NK-92 (cell line): ENCODE data around the gene NCBP3.
"Not testable (repeated sequence)": the region's sequence is repeated elsewhere in the genome, so short reads cannot be mapped to it uniquely, and the experiment has no call there.

Experiments used
- DNase-seq: peaks from one replicate; lab custom pipeline; 2025; ENCODE audit not compliant: unreplicated experiment; lab: John Stamatoyannopoulos, UW

NCBP3 gene

DNA sequence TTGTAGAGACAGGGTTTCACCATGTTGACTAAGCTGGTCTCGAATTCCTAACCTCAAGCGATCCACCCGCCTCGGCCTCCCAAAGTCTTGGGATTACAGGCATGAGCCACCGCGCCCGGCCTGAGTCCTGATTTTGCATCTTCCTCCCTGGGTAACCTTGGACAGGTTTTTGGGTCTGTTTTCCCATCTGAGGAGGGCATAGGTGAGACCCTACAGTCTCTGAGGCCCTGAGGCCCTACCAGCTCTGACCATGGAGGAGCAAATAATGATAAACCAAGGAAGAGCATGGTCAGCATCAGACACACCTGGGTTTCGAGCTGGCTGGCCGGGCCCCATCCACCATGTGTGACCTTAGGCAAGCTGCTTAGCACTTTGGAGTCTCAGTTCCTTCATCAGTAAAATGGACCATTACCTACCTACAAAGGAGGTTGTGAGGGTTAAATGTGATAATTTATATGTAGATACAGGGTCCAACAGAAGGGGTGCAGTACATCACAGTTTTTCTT lies 1.2 kb upstream of the NCBP3 start:
- no peak for DNase-seq

DNA sequence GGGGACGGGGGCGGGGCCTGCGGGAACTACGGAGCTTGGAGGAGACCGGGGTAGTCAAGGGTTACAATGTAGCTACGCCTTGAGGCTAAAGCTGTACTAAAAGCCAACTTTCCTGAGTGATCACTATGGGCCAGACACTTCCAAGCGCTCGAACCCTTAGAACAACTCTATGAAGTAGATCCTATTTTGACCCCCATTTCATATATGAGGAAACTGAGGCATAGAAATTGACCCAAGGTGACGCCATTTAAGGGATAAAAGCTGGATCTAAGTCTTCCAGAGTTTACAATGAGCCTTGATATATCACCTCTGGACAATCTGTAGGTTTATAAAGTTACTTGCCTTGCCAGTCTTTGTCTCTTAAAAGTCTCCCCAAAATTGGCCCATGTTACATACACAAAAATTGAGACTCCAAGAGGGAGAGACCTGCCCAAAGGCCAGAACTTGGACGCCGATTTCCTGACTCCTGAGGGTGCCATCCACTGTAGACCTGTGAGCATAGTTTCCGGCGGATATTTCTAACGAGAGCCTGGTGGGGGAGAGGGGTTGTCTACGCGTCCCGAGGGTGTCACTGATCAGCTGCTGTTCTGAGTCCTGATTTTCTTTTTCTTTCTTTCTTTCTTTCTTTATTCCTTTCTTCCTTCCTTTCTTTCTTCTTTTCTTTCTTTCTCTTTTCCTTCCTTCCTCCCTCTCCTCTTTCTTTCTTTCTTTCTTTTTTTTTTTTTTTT lies 555 bp upstream of the NCBP3 start:
- DNase-seq, result no peak

DNA sequence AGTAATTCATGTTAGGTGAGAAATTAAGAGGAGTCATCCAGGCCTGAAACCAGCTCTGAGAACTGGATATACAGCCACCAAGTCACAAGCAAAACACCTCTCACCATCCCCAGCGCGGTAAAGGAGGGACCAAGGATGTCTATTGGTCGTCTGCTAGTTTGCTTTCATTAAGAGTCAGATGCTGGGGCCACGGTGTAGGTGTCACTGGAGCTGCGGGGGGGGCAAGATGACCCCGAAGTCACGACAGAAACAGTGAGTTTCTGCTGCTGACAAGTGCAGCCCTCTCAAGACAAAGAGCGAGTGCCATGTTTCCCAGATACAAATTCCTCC lies 790 bp downstream of the NCBP3 start:
- DNase-seq, result no peak

- not testable (repeated sequence) for DNase-seq
Measured at GRCh38 chr17:3844556-3844955, 1.5 kb downstream of the NCBP3 start.

DNA sequence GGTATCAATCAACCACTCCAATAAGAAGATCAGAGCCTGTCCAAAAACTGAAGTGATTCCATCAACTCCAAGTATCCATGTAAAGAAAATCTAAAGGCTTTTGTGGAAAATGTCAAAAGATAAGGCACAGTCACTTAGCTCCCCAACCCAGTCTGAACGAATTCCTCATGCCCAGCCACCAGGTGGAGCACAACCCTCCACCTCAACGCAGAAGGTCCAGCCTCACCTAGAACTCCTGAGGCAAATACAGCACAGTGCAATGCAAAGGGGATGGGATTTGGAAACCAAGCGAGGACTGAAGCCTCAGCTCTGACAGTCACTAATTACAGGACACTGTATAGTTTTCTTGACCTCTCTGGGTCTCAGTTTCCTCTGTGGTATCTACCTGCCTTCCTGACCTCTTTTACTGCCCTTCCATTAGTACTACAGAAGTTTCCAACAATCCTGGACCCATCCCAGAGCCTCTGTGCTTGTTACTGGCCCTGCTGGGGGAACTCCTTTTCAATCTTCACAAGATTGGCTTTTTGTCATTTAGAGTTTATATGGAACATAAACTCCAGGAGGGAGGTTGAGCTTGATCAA lies 2.0 kb downstream of the NCBP3 start:
- DNase-seq, result no peak

DNA sequence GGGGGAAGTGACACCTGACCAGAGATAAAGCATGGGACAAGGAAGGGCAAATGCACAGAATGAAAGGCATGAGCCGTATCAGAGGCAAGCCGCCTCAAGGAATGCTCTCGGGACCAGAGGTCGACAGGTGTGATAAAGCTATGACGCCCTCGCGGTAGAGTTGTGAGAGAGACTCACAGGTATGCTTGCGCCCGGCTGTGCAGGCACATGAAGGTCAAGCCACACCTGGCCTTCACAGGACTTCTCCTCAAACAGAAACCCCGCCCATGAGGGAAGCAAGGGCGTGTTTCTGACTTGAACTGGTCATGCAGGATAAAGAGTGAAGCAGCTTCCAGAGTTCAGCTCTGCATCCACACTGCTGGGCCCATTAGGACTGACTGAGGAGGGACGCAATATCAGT lies 7.8 kb downstream of the NCBP3 start:
- DNase-seq, result no peak

GRCh38 chr17:3836551-3836950 lies 9.5 kb downstream of the NCBP3 start:
- DNase-seq, result no peak

- DNase-seq, result no peak
Measured at GRCh38 chr17:3835410-3836229, 10.4 kb downstream of the NCBP3 start.

DNA sequence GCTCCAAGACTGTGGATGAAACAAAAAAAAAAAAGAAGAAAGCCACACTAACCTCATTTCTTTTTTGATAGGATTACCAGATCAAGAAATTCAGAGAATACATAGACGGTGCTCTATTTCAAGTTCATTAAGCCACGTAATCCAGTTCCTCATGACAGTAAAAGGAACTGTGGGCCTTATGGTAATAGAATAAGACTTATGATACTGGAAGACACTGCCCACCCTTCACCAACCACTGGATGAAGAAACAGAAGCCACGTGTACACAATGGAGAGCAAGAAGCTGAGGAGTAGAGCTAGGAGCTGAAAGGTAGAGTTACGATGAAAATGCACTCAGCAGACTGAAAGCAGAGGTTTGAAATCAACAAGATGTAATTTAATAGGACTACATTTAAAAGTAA lies 11.2 kb downstream of the NCBP3 start:
- no peak for DNase-seq

DNA sequence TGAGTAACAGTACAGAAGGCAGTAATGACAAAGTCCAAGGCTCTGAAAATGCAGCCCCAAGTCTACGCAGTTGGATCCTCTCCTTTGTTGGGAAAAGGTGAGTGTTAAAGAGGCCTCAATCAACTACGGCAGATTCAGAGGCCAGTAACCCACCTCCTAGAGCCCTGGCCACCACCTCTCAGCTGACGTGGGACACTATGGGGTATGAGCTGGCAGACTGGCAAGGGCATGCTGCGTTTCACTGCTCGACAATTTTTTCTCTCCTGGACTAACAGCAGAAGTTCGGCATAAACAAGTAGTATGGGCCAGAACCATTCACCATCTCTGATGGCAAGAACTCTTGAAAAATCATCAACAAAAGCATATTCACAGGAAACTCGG lies 17.2 kb downstream of the NCBP3 start:
- no peak for DNase-seq

- no peak for DNase-seq
Measured at GRCh38 chr17:3828151-3828851, 17.7 kb downstream of the NCBP3 start.

- no peak for DNase-seq
Measured at GRCh38 chr17:3827124-3827773, 18.8 kb downstream of the NCBP3 start.

- no peak for DNase-seq
Measured at GRCh38 chr17:3826191-3826590, 19.9 kb downstream of the NCBP3 start.

DNA sequence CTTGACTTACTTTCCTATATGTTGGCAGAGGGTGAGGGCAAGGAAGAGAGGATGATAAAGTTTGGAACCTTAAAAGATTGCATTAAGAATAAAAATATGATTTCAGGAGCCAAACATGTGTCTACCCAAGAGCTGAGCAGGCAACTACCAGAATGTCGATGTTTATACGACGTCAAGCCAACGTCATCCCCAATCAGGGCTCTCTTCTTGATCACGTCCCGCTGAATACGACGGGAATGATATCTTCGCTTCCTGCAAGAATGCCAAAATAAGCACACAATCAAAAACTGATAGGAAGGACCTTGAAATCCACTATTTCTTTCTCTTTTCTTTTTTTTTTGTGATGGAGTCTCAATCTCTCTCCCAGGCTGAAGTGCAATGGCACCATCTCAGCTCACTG lies 24.9 kb downstream of the NCBP3 start:
- no peak for DNase-seq

- DNase-seq, result no peak
Measured at GRCh38 chr17:3818786-3819185, 27.3 kb downstream of the NCBP3 start.

- no peak for DNase-seq
Measured at GRCh38 chr17:3817851-3818605, 28.0 kb downstream of the NCBP3 start.

GRCh38 chr17:3815925-3816324 lies 30.1 kb downstream of the NCBP3 start:
- no peak for DNase-seq

- no peak for DNase-seq
Measured at GRCh38 chr17:3815122-3815521, 30.9 kb downstream of the NCBP3 start.

GRCh38 chr17:3814361-3814760 lies 31.7 kb downstream of the NCBP3 start:
- DNase-seq, result no peak

GRCh38 chr17:3813171-3813570 lies 32.9 kb downstream of the NCBP3 start:
- no peak for DNase-seq
